ENCODE data around the gene TAOK2.
A peak's percentile ranks its signal among the peaks of the same experiment; 100 is the strongest.

The TAOK2 gene

GRCh38 chr16:29987371-29988085, 13.9 kb downstream of the TAOK2 start:
- DNase-seq (ENCODE audit: low read depth), result no peak

- DNase-seq (ENCODE audit: low read depth), result no peak
These were observed 14.8 kb downstream of the TAOK2 start for GRCh38 chr16:29988346-29989075.

GRCh38 chr16:29989111-29989858, 15.6 kb downstream of the TAOK2 start:
- DNase-seq (ENCODE audit: low read depth), result no peak

- DNase-seq (ENCODE audit: low read depth), result no peak
These were observed 16.4 kb downstream of the TAOK2 start for GRCh38 chr16:29990034-29990433.

GRCh38 chr16:29990883-29991570, 17.4 kb downstream of the TAOK2 start:
- DNase-seq (ENCODE audit: low read depth), result no peak

- DNase-seq (ENCODE audit: low read depth), result no peak
These were observed 17.9 kb downstream of the TAOK2 start for GRCh38 chr16:29991571-29991904.

- DNase-seq (ENCODE audit: low read depth), result peak; percentile 23
These were observed 18.8 kb downstream of the TAOK2 start for GRCh38 chr16:29992344-29992967.

- DNase-seq (ENCODE audit: low read depth), result no peak
These were observed 19.7 kb downstream of the TAOK2 start for GRCh38 chr16:29993191-29993902.

GRCh38 chr16:29993903-29994599, 20.4 kb downstream of the TAOK2 start:
- no peak for DNase-seq (ENCODE audit: low read depth)

- peak; percentile 14 for DNase-seq (ENCODE audit: low read depth)
These were observed 21.1 kb downstream of the TAOK2 start for GRCh38 chr16:29994600-29995323.

GRCh38 chr16:29995324-29995910, 21.7 kb downstream of the TAOK2 start, which contains the start of gene HIRIP3:
HIRIP3 (minus strand) TSS chr16:29995617; CDS start chr16:29995605, 12 bp downstream.
- peak; percentile 67 for DNase-seq (ENCODE audit: low read depth)

GRCh38 chr16:29995911-29996765, 22.5 kb downstream of the TAOK2 start, which contains the start of gene INO80E:
INO80E (plus strand) TSS chr16:29996241; CDS start chr16:29996311, 70 bp downstream.
- peak; percentile 82 for DNase-seq (ENCODE audit: low read depth)

GRCh38 chr16:29996766-29997250, 23.1 kb downstream of the TAOK2 start:
- DNase-seq (ENCODE audit: low read depth), result no peak

- no peak for DNase-seq (ENCODE audit: low read depth)
These were observed 25.9 kb downstream of the TAOK2 start for GRCh38 chr16:29999605-30000004.

GRCh38 chr16:30000735-30001631, 27.3 kb downstream of the TAOK2 start:
- DNase-seq (ENCODE audit: low read depth), result no peak

- DNase-seq (ENCODE audit: low read depth), result no peak
These were observed 29.1 kb downstream of the TAOK2 start for GRCh38 chr16:30002614-30003346.
